Posterior cingulate gyrus (tissue), 11 donors: ENCODE results near the gene PRCD.

ENCODE experiments used
- DNase-seq, 10 donors: peaks; one replicate each; pipeline versions ENCODE4 v3.0.0 to v3.0.0-alpha.2; 2020 to 2021; ENCODE audit warnings: mixed read lengths in 3 of 10
- intact Hi-C: fragments of 100-400 bp; cut with DNase I; formaldehyde crosslinking; loops from one replicate; pipeline ENCODE4 v1.15.1; 2023

Gene PRCD, protein sequence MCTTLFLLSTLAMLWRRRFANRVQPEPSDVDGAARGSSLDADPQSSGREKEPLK

DNA sequence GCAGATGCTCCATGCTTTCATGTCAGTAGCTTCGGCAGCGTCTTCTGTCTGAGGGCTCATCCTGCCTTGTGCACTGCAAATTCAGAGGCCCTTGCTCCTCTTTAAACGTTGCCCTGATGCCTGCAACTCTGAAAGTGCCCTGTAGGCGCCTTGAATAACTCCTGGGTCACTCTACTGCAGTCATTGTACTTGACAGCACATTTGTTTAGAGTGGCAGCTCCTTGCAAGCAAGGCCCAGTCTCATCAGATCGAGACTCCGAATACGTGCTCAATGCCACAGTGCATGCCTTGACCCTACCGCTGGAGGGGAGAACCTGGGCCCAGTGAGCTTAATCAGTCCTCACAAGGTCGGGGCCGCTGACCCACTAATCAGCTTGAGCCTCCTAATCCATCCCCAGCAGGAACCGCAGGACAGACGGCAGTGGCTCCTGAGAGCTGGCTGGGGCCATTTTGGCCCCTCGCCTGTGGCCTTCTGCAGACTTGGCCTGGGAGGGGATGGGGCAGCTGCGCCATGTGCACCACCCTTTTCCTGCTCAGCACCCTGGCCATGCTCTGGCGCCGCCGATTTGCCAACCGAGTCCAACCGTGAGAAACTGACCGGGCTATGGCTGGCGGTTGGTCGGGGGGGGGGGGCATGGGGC lies at the start of gene PRCD:
Gene PRCD (plus strand): TSS at position 414 of the 641 bp plus-strand sequence. CDS start 98 bp downstream, at position 512.
- intact Hi-C loops, result no loop called here
- DNase-seq, result peak in 3 of 10 donors; percentile 41 to 80 (median 64)

DNA sequence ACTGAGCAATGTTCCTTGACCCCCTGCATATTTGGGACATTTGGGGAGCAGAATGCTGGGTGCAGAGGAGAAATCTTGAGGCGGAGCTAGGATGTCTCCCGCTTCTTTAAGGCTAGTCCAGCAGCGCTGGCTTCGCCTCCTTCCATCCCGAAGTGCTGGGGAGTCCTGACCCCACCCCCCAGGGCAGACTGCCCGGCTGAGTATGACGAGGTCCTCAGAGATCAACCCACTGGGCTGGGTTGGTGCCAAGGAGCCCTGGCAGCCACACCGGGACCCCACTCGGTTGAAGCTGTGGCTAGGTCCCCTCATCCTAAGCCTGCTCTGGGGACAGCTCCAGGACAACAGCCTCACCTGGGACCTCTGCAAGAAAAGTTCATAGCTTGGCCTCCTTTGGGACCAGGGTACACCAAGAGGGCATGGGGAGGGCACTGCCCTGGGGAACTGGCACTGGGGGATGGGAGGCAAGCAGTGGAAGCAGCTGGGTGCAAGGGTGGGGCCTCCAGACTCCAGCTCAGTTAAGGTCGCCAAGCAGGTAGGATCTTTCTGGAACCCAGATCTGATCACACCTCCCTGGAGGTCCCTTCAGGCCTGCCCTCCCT lies 49.6 kb upstream of the PRCD start:
- intact Hi-C loops, result no loop called here
- no peak for DNase-seq

DNA sequence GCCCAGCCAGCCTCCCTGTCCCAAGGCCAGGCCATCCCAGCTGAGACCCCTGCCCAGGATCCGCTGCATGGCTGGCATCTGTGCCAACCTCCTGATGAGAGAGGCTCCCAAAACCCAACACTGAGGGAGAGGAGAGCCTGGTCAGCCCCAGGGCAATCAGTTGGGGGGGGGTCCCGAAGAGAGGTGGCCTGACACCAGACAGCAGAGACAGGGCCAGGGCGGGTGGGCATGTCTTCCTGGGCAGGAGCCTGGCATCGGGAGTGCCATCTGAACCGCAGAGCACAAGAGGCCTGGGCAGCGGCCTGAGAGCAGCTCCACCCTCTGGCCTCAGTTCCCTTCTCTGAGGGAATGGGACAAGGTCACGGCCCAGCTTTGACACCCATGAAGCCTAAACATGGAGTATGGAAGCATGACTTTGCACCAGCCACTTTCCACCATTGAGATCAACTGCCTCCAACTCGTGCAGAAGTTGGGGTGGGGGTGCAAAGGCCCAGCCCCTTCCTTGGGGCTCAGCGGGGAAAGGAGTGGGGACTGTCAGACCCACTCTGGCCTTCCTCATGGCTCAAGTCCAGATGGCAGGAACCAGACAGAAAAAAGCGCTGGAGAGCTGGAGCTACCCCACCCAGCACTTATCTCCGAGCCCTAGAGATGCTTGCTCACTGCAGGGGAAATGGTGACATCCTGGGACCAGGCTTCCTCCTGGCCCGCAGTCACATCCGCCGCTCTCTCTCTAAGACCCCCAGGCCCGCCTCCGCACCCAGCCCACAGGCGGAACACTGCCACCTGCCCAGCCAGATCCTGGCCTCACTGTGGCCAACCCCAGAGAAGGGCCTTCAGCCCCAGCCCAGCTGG lies 48.3 kb upstream of the PRCD start:
- intact Hi-C loops, result no loop called here

DNA sequence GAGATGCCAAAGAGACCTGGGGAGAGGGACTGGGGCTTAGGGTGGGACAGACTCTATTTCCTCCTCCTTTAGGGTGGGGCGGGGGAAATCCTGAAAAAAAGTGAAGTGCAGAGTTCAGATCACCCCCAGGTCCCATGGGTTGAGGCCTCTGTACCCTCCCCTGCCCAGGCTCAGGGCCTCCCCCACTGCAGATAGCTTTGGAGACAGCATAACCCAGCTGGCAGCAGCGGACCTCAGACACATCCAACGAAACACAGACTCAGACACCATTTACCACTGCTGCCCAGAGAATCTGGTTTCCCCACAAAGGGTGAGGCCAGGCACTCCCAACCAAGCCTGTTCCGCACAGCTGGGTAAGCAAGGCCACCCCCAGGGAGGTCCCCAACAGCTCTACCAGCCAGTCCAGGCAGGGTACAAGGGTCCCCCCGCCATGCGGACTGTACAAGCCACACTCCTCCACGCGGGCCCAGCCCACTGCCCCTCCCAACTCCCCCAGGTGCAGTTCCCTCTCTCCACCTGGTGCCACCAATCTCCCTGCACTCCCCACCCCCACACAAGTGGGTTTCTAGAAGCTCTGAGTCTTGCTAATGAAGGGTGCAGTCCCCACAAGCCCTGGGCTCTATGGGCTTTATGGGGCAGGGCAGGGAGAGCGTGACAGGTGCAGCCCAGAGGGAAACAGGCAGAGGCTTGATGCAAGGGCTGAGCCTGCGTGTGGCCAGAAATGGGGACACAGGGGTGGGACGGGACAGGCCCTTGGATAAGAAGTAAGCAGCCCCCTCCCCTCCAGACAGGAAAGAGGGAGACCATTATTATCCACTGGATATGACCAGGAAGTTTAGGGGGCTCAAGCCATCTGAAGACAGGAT lies 47.5 kb upstream of the PRCD start:
- intact Hi-C loops, result no loop called here

More for the DNA sequence above, 48.3 kb upstream of the PRCD start:
- no peak for DNase-seq

DNA sequence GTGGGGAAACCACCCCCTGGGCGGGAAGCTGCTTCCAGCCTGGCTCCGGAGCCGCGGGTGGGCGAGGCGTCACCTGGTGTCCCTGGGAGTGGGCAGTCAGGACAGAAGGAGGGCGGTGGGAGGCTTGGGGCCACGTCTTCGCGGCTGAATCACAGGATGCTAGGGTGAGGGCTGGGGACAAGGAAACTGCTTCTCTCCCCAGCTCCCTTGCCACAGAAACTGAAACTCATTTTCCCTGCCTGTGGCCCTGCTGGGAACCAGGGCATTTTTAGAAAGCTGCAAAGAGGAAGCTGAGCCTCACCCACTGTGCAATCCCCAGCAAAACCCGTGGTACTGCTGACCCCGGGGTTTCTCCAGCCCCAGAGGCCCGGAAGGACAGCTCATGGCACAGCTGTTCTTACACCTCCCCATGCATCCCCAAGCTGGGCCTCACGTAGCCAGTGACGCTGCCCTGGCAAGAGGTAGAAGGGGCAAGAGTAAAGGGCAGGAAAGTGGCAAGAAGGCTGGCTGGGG lies 46.8 kb upstream of the PRCD start:
- DNase-seq, result peak in 2 of 10 donors; percentile 60 to 90
- intact Hi-C loops, result no loop called here

More for the DNA sequence above, 47.5 kb upstream of the PRCD start:
- no peak for DNase-seq

DNA sequence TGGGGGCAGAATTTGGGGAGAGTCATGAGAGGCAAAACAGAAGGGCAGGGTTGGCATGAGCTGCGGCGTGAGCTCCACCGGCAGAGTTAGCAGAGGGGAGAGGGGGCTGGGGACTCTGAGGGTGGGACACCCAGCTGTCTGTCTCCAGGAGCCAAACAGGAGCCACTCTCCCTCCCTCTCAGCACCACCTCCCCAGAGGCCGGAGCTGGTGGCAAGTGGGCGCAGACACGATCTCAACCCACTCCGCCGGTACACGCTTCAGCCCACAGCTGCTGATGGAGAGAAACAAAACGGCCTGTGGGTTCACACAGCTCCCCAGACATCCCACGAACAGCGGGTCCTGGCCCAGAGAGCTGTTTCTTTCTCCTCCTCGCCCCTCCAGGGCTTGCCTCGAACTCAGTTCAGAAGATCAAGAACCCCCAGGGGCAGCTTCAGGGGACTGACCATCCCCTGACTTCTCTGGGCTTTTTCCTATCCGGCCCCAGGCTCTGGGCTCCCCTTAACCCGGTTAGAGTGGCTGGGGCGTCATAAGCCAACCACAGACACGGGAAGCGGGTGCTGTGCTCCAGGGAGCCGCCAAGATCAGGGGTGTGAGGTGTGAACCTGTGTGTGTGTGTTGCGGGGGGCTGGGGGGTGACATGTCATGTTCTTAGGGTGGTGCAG lies 46.2 kb upstream of the PRCD start:
- DNase-seq, result no peak
- intact Hi-C loops, result no loop called here

DNA sequence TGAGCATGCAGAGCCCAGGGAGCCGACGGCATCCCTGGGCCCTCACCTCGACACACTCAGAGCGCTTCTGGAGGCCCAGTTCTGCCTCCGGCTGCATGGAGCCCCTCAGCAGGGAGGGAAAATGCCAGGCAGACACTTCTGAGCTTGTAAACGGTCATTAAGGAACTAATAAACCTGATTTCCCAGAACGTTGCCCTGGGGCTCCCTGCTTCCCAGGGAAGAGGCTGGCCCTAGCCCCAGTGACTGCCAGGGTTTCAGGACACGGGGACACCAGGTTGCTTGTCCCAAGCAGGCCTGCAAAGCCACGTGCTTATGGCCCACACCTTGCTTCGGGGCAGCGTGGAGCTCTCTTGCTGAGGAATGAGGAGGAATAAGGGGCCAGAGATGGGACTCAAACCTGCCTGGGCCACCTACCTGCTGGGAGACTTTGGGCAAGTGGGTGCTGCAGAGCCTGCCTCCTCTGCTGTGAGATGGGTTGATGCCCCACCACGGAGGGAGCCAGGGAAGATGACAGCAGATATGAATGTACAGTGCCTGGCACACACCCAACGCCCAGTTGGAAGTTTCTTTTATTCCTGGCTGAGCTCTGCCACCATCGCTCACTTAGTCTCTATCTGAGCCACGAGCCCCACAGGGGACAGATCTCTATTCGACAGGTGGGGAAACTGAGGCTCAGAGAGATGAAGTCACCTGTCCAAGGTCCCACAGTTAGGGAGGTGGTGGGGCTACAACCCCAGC lies 44.0 kb upstream of the PRCD start:
- peak in 1 of 10 donors; percentile 31 for DNase-seq
- intact Hi-C loops, result no loop called here

DNA sequence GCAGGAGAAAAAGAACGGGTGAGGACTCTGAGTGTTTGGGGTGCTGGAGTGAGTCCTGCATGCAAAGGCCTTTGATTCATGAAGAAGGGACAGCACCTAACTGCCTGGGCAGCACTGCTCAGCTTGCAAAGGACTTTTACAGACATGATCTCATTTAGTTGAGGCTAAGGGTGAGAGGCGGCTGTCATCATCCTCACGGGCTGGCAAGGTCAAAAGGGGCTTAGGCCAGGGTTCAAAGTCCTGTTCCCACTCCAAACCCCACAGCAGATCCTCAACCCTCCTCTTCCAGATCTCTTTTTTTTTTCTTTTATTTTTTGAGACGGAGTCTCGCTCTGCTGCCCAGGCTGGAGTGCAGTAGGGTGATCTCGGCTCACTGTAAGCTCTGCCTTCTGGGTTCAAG lies 43.4 kb upstream of the PRCD start:
- intact Hi-C loops, result no loop called here

DNA sequence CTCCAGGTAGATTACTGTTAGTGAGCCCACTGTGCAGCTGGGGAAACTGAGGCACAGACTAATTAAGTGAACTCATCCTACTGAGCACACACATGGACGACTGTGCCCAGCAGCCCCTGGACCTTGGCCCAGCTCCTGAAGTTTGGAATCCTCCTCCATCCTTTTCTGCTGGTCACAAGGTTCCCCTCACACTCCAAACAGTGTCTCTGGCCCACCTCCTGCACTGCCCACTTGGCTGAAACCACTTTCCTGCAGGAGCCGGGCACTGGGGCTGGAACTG lies 42.2 kb upstream of the PRCD start:
- intact Hi-C loops, result no loop called here
- no peak for DNase-seq

More for the DNA sequence above, 43.4 kb upstream of the PRCD start:
- DNase-seq, result no peak

DNA sequence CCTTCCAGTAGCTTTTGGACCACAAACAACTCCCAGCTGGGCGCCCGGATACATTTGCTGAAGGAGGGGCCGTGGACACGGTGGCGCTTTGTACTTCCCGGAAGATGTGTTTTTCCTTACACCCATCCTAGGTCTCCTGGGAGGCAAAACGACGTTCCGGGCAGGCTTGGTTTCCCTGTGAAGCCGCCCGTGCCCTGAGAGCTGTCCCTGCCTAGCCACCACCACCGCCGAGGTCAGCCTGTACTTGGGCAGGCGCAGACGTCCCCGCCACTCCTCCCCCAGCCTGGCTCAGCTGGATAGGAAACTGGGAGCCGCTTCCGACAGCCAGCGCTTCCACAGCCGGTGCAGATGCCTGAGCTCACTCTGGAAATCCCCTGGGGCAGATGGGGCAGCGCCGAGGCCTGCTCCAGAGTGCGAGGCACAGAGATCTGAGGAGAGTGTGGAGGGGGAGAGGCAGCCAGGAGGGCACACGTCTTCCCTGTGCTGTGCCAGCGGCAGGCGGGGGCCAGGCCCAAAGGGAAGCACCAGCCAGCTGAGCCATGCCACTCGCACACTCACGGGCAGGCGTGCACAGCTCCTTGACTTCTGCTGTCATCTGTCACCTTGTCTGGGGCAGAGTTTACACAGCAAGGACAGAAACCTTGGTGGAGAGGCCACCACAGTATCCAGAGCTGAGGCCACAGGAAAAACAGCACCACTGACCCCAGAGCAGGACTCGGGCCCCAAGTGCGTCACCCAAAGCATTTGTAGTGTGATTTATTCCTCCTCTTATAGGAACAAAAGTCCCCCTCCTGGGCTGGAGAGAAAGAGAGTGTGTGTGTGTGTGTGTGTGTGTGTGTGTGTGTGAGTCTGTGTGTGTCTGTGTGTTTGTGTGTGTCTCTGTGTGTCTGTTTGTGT lies 41.6 kb upstream of the PRCD start:
- intact Hi-C loops, result no loop called here
- DNase-seq, result peak in 9 of 10 donors; percentile 31 to 93 (median 54)

DNA sequence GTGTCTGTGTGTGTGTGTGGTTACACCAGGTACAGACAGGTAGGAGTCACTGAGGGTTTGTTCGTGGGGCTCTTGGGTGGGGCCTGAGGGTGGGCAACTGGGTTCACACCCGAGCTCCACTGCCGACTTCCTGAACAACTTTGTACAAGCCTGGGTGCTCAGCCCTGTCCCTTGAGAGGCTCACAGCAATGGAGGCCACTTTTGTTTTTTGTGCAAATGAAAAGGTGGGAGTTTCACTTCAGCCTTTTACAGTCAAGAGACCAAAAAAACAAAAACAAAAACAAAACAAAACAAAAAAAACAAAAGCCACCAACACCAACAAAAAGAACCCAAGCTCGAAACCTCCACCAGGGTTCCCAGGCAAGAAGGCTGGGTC lies 41.0 kb upstream of the PRCD start:
- no peak for DNase-seq

DNA sequence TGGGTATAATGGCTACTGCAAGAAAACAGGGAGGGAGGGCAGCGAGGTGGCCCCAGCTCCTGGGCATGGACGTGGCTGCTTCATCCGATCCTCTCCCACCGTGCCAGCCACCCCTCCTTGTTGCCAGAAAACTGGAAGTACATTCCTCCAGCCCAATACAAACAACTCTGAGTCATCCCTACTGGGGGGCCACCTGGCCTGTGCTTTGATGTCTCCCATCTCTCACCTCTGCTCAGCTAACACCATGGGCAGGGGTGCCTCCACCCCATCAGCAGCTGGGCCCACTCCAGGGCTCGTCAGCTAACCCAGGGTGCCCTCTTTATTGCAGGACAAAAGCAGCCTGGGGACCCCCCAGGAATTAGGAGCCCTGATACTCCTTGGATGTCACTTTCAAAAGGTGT lies 40.6 kb upstream of the PRCD start:
- DNase-seq, result no peak
- intact Hi-C loops, result no loop called here

More for the DNA sequence above, 41.0 kb upstream of the PRCD start:
- intact Hi-C loops, result no loop called here

DNA sequence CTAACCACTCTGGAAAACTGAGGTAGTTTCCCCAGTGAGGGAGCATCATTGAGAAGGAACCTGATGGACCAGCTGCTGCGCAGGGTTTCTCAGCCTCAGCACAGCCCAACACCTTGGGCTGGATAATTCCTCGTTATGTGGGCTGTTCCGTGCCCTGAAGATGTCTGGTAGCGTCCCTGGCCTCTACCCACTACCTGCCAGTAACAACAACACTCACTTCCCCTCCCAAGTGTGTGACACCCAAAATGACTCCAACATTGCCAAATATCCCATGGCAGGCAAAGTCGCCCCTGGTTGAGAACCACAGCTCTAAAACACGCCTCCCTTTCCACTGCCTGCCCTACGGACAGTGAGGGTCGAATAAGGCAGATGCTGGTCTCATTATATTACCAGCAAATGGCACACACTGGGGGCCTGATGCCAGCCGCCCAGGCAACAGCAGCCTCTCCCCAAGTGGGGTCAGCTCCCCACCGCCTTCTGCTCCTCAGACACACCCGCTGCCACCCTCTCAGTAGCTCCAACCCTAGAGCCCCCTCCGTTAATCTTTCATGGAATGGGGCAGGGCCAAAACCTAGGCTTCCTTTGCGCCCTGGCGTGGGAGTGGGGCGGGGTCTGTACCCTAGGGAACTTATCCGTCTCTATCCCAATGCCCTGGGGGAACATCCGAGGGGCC lies 39.6 kb upstream of the PRCD start:
- intact Hi-C loops, result no loop called here
- no peak for DNase-seq

DNA sequence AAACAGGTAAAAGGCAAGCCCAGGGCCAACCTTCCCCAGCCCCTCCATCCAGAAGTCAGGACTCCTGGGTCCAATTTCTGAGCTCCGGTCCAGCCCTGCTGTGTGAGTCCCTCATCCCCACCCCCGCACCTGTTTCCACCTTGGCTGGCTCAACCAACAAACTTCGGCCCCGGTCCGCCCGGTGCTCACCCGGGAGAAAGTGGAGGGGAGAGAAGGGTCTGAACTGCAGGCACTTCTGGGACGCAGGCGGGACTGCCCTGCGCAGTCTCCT lies 39.2 kb upstream of the PRCD start:
- intact Hi-C loops, result no loop called here
- DNase-seq, result no peak

DNA sequence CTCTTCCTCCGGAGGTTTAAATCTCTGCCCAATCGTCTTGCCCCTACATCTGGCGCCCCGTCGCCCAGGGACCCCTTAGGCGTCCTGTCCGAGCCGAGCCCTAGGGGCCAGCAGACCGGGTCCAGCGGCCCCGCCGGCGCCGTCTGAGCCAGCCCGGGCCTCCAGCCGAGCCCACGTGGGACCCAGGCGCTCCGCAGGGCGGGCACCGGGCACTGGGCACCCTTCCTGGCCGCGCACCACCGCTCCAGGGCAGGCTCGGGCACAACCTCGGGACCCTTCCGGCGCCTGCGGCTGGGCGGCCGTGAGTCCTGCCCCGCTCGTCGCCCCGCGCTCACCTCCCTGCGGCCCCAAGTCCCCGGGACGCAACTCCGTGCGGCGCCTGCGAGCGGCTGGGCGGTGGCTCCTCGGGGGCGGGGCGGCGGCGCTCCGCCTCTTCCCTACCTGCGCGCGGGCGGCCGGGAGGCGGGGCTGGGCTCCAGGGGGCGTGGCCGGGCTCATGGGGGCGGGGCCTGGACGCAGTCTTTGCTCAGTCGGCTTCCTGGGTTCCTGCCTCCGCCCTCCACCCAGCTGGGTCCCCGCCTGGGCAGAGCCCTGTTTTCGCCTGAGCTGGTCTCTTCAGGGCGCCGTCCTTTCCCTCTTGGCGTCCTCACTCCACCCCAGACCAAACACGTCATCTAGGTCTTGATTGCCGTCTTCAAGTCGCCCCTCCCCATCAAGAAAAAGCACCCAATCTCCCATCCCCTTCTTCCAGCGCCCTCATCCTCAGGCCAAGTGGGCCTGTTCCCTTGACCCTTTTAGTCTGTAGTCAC lies 38.6 kb upstream of the PRCD start, which contains the start of gene RHBDF2:
Gene RHBDF2 (minus strand): TSS at position 406 of the 809 bp plus-strand sequence. CDS start 19,899 bp downstream, outside the sequence.
- intact Hi-C loops, result no loop called here
- peak; percentile 51 to 97 (median 74) for DNase-seq

DNA sequence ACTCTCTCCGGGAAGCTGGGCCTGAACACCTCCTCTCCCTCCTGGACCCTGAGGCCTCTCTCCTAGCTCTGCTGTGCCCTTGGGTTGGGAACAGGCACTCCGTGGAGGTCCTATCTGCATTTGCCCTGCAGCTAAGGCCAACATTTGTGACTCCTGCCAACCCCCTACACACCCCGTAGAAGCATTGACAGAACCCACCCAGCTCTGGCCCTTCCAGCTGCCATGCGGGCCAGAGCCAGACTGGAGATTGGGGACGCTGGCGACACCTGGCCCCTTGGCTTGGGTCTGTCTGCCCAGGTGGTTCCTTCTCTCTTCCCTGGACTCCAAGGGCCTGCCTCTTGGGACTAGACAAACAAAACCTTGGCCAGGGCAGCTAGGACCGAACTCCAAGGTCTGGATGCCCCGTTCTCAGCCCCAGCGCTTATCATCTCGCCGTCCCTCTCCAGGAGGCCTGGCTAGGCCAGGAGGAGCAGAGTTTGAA lies 38.0 kb upstream of the PRCD start:
- DNase-seq, result no peak

More for the DNA sequence above, 38.0 kb upstream of the PRCD start:
- intact Hi-C loops, result no loop called here
